ENCODE results near the gene SEMA5B. TPM values are rescaled to one million over a fixed set of nuclear protein-coding genes. Genes with fewer than 3 reads are reported as not detected.

Gene SEMA5B
- total RNA-seq, 1 experiment from 2014 or later, result not detected

DNA sequence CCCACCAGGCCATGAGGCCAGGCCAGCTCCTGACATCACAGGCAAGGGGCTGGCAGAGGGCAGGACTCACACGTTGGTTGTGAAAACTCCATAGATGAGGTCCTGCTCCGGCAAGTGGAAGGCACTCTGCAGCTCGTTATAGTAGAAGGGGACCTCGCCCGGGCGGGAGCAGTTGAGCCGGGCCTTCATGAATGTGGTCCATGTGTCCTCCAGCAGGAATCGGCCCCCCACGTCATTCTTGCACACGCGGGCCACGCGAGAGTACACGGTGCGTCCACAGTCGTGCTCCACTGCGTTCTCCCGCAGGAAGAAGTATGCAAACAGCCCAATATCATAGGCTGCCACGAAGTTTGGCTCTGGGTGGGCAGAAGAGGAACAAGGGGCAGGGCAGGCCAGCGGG, 101.2 kb downstream of the SEMA5B start:
- BruUV-seq (replicated peaks), result no TSS peak
- no peak for TF ChIP-seq CTCF (IDR thresholded peaks at IDR 0.05; ENCODE audit: unreplicated experiment)
- ChIA-PET CTCF (no interaction called here), POLR2A (no interaction called here)
- peaks cover 5% of the 10 kb centered on the region for H3K4me1 Mint-ChIP-seq (ENCODE audit: insufficient read depth, unreplicated experiment)
- intact Hi-C loops (cut with micrococcal nuclease), result no loop called here
- H3K36me3 Mint-ChIP-seq (ENCODE audit: insufficient read depth, unreplicated experiment), result no peaks in the 10 kb centered on the region
- no peak overlapping the region for H3K4me3 Mint-ChIP-seq (ENCODE audit: unreplicated experiment)
- H3K27ac Mint-ChIP-seq (ENCODE audit: low read depth, unreplicated experiment), result no peak overlapping the region
- H3K27me3 Mint-ChIP-seq (ENCODE audit: insufficient read depth, unreplicated experiment), result no peaks in the 10 kb centered on the region
- DNase-seq (ENCODE audit: unreplicated experiment), result no peak
- H3K9me3 Mint-ChIP-seq (ENCODE audit: unreplicated experiment), result no peaks in the 10 kb centered on the region

DNA sequence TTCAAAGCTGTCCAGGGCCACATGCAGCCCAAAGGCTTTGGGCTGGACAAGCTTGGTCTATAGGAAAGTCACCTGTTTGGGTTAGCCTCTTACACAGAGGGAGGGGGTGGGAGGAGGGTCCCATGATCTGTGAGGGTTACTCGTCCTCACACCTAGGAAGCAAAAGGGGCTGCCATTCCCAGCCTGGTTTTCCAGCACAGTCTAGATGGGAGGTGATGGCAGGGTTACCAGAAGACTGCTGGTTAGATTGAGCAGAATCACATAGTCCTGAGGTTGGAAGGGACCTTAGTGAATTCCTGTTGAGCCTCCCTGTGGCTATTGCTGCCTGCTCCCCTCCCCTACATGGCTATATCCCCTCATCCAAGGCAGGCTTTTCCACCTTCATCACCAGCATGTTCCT, 101.8 kb downstream of the SEMA5B start:
- Mint-ChIP-seq H3K27me3 (ENCODE audit: insufficient read depth, unreplicated experiment) (peaks cover 3% of the 10 kb centered on the region), H3K9me3 (ENCODE audit: unreplicated experiment) (no peaks in the 10 kb centered on the region), H3K27ac (ENCODE audit: low read depth, unreplicated experiment) (no peak overlapping the region), H3K4me1 (ENCODE audit: insufficient read depth, unreplicated experiment) (no peaks in the 10 kb centered on the region), H3K4me3 (ENCODE audit: unreplicated experiment) (no peak overlapping the region), H3K36me3 (ENCODE audit: insufficient read depth, unreplicated experiment) (no peaks in the 10 kb centered on the region)
- ChIA-PET POLR2A (interaction anchor here (0.6 to 1.5 kb wide), 3 partner anchors 8 to 40 kb away, joined by 3 to 5 read pairs (median 4); no protein-coding TSS in a partner anchor), CTCF (no interaction called here)
- no TSS peak for BruUV-seq (replicated peaks)
- intact Hi-C loops (cut with micrococcal nuclease), result no loop called here
- TF ChIP-seq CTCF (IDR thresholded peaks at IDR 0.05; ENCODE audit: unreplicated experiment), result no peak
- DNase-seq (ENCODE audit: unreplicated experiment), result no peak

GRCh38 chr3:122924056-122924455, 103.5 kb downstream of the SEMA5B start:
- CTCF ChIA-PET, result interaction anchor here (0.6 to 0.8 kb wide), 2 partner anchors 19 to 35 kb away, joined by 3 read pairs; no protein-coding TSS in a partner anchor

GRCh38 chr3:122923611-122924010, 104.0 kb downstream of the SEMA5B start:
- Mint-ChIP-seq H3K4me3 (ENCODE audit: unreplicated experiment) (no peak overlapping the region), H3K4me1 (ENCODE audit: insufficient read depth, unreplicated experiment) (no peaks in the 10 kb centered on the region), H3K27ac (ENCODE audit: low read depth, unreplicated experiment) (no peak overlapping the region), H3K9me3 (ENCODE audit: unreplicated experiment) (no peaks in the 10 kb centered on the region), H3K36me3 (ENCODE audit: insufficient read depth, unreplicated experiment) (no peaks in the 10 kb centered on the region), H3K27me3 (ENCODE audit: insufficient read depth, unreplicated experiment) (peaks cover 15% of the 10 kb centered on the region)
- POLR2A ChIA-PET, result no interaction called here
- intact Hi-C loops (cut with micrococcal nuclease), result no loop called here
- BruUV-seq (replicated peaks), result no TSS peak
- DNase-seq (ENCODE audit: unreplicated experiment), result no peak
- CTCF ChIA-PET, result no interaction called here
- no peak for TF ChIP-seq CTCF (IDR thresholded peaks at IDR 0.05; ENCODE audit: unreplicated experiment)

More at GRCh38 chr3:122924056-122924455, 103.5 kb downstream of the SEMA5B start:
- POLR2A ChIA-PET, result interaction anchor here (0.6 kb wide), 1 partner anchor 809 kb away, joined by 4 read pairs; no protein-coding TSS in a partner anchor
- no peak for TF ChIP-seq CTCF (IDR thresholded peaks at IDR 0.05; ENCODE audit: unreplicated experiment)
- no TSS peak for BruUV-seq (replicated peaks)
- no peak for DNase-seq (ENCODE audit: unreplicated experiment)
- peaks cover 15% of the 10 kb centered on the region for H3K27me3 Mint-ChIP-seq (ENCODE audit: insufficient read depth, unreplicated experiment)
- intact Hi-C loops (cut with micrococcal nuclease), result no loop called here
- no peak overlapping the region for H3K4me3 Mint-ChIP-seq (ENCODE audit: unreplicated experiment)
- H3K36me3 Mint-ChIP-seq (ENCODE audit: insufficient read depth, unreplicated experiment), result no peaks in the 10 kb centered on the region
- H3K4me1 Mint-ChIP-seq (ENCODE audit: insufficient read depth, unreplicated experiment), result no peaks in the 10 kb centered on the region
- no peaks in the 10 kb centered on the region for H3K9me3 Mint-ChIP-seq (ENCODE audit: unreplicated experiment)
- no peak overlapping the region for H3K27ac Mint-ChIP-seq (ENCODE audit: low read depth, unreplicated experiment)

All from MCF 10A (cell line).